Measurements from ENCODE around the gene BTBD9.

Gene BTBD9

DNA sequence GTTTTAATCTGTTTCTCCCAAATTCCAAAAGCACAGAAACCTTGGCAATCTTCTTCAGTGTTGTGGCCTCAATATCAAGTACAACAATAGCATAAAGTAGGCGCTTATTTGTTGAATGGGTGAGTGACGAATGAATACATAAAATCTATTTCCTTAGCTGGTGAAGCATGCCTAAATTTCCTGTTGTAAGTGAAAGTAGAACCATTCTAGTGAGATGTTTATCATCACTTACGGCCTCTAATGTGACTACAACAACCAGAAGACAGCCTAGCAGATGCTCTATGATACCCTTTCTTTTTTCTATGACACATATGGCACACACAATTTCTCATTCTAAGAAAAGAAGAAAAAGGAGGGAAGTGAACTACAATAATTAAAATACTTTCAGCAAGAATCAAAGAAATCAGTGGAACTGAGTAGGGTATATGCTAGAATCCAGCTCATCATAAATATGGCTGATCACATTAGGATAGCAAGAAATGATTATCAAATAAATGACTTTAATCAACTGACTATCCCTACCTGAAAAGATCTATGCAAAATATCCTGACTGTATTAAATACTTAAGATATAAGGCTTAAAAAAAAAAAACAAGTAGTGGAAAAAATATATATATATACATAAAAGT, 67.4 kb downstream of the BTBD9 start:
- in situ Hi-C loops (cut with HindIII; ENCODE audit: low sequenced_read_pairs): no loop called here
- DNase-seq (ENCODE audit: low read depth): no peak
- TF ChIP-seq, protein P1, sequence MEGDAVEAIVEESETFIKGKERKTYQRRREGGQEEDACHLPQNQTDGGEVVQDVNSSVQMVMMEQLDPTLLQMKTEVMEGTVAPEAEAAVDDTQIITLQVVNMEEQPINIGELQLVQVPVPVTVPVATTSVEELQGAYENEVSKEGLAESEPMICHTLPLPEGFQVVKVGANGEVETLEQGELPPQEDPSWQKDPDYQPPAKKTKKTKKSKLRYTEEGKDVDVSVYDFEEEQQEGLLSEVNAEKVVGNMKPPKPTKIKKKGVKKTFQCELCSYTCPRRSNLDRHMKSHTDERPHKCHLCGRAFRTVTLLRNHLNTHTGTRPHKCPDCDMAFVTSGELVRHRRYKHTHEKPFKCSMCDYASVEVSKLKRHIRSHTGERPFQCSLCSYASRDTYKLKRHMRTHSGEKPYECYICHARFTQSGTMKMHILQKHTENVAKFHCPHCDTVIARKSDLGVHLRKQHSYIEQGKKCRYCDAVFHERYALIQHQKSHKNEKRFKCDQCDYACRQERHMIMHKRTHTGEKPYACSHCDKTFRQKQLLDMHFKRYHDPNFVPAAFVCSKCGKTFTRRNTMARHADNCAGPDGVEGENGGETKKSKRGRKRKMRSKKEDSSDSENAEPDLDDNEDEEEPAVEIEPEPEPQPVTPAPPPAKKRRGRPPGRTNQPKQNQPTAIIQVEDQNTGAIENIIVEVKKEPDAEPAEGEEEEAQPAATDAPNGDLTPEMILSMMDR (IDR thresholded peaks at IDR 0.05; ENCODE audit: low read depth, low read length, missing control alignments): no peak
- H3K4me3 ChIP-seq (ENCODE audit: low read depth, low read length): no peak overlapping the region

DNA sequence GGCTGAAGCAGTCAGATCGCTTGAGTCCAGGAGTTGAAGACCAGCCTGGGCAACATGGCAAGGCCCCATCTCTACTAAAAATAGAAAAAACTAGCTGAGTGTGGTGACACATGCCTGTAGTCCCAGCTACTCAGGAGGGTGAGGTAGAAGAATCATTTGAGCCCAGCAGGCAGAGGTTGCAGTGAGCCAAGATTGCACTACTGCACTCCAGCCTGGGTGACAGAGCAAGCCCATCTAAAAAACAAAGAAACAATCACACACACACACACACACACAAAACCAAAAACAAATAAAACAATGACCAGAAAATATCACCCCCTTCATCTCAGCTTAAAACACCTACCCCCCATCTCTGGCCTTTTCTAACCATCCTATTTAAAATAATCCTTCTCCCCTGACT, 68.0 kb downstream of the BTBD9 start:
- TF ChIP-seq, protein P1 (IDR thresholded peaks at IDR 0.05; ENCODE audit: low read depth, low read length, missing control alignments): no peak
- DNase-seq (ENCODE audit: low read depth): no peak
- in situ Hi-C loops (cut with HindIII; ENCODE audit: low sequenced_read_pairs): no loop called here
- no peak overlapping the region for H3K4me3 ChIP-seq (ENCODE audit: low read depth, low read length)

DNA sequence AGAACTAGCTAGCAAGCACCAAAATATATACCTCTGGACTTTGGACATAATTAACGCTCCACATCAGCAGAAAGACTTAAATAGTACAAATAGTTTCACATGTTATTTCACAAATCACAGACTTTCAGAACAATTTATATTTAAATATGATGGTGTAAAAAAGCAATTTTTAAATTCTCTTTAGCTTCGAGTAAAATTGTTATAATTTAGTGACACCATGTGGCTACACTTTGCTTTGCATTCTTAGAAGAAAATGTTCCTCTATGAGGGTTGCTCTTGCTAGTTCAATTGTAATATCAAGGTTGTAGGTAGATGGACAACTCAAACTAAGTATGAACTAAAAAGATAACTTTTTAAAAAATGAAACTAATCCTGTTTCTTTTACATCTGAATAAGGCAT, 69.0 kb downstream of the BTBD9 start:
- TF ChIP-seq, protein P1 (IDR thresholded peaks at IDR 0.05; ENCODE audit: low read depth, low read length, missing control alignments): peak; percentile 24
- H3K4me3 ChIP-seq (ENCODE audit: low read depth, low read length): no peak overlapping the region
- in situ Hi-C loops (cut with HindIII; ENCODE audit: low sequenced_read_pairs): no loop called here
- DNase-seq (ENCODE audit: low read depth): peak; percentile 19

DNA sequence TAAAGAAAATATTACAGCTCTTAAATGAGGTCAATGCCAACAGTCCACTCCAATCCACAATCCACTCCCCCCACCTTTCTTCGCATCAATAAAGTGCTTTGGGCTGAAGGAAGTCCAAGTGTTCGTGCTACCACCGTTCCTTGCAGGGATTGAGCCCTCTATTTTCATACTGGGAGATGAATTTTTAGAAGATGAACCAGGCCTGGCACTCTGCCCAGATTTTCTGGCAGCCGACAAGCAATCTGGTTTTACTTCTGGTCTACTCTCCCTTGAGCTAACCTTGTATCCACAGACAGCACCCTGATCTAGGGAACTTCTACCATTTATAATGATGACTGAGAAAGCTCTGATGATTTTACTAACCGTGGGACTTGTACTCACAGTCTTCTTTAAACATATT, 72.3 kb downstream of the BTBD9 start:
- no peak overlapping the region for H3K4me3 ChIP-seq (ENCODE audit: low read depth, low read length)
- in situ Hi-C loops (cut with HindIII; ENCODE audit: low sequenced_read_pairs): no loop called here
- TF ChIP-seq, protein P1 (IDR thresholded peaks at IDR 0.05; ENCODE audit: low read depth, low read length, missing control alignments): no peak
- DNase-seq (ENCODE audit: low read depth): peak; percentile 80

DNA sequence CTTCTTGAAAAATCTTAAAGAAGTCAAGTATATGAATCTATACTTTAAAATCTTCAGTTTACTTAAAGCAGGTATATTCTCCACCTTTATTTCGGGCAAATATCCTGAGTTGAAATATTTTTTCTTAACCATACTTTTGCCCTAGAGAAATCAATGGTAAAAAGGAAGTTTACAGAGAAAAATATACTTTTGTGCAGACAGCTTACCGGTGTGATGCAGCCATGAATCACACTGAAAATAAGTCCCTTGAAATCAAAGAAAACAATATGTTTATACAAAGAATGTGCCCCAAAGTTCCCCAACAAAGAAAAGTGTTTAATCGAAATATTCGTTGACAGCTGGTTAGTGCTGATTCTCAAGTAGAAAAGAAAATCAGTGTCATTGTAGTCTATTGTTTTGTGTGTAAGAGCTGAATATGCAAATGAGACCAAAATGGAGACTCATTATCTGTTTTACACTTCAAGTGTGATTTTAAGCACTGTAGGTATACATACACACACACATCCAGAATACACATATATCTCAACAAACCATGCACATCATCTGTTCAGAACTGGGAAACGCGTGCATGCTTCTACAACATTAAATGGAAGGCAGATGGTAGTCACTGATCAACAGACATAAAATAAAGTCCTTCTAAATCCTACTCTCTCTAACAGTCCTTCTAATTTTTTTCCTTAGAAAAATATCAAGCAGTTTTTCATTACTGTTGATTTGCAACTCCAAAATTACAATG, 73.3 kb downstream of the BTBD9 start:
- no peak for DNase-seq (ENCODE audit: low read depth)
- no peak overlapping the region for H3K4me3 ChIP-seq (ENCODE audit: low read depth, low read length)
- in situ Hi-C loops (cut with HindIII; ENCODE audit: low sequenced_read_pairs): no loop called here
- TF ChIP-seq, protein P1 (IDR thresholded peaks at IDR 0.05; ENCODE audit: low read depth, low read length, missing control alignments): no peak

DNA sequence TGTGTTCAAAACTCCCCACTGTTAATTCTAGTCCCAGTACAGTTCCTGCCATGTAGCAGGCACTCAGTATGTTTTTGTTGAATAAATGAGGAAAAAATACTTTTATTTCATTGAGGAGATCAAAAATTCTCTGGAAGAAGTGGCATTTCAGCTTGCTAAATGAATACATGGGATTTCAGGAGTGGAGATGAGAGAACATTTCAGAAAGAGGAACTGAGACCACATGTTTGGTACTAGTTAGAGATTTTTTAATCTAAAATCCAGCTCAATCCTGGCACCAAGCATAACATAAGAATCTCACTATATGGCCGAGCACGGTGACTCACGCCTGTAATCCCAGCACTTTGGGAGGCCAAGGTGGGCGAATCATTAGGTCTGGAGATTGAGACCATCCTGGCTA, 75.4 kb downstream of the BTBD9 start:
- in situ Hi-C loops (cut with HindIII; ENCODE audit: low sequenced_read_pairs): no loop called here
- DNase-seq (ENCODE audit: low read depth): no peak
- no peak overlapping the region for H3K4me3 ChIP-seq (ENCODE audit: low read depth, low read length)
- TF ChIP-seq, protein P1 (IDR thresholded peaks at IDR 0.05; ENCODE audit: low read depth, low read length, missing control alignments): no peak
